Esophagus squamous epithelium (tissue), 4 donors: ENCODE results near the gene PAIP2.
A peak's percentile ranks its signal among the peaks of the same experiment; 100 is the strongest.

Experiments
- POLR2A ChIP-seq, 4 donors: fragments of 450-650 bp; IDR thresholded peaks; one replicate each; pipeline ENCODE4 v1.6.1; 2017; ENCODE audit warnings: antibody characterized with exemption in 4 of 4, mild to moderate bottlenecking in 4 of 4, moderate library complexity in 3 of 4
- TF ChIP-seq, protein P1 (sequence below), 6 experiments: fragments of 450-650 bp in 4 of 6; fragments of 200-600 bp in 2 of 6; sonication (generic) in 2 of 6; IDR thresholded peaks; one replicate each; pipeline ENCODE4 v1.5.1; 2016 to 2019; ENCODE audit warnings: antibody characterized with exemption in 6 of 6, mild to moderate bottlenecking in 4 of 6, moderate library complexity in 4 of 6

DNA sequence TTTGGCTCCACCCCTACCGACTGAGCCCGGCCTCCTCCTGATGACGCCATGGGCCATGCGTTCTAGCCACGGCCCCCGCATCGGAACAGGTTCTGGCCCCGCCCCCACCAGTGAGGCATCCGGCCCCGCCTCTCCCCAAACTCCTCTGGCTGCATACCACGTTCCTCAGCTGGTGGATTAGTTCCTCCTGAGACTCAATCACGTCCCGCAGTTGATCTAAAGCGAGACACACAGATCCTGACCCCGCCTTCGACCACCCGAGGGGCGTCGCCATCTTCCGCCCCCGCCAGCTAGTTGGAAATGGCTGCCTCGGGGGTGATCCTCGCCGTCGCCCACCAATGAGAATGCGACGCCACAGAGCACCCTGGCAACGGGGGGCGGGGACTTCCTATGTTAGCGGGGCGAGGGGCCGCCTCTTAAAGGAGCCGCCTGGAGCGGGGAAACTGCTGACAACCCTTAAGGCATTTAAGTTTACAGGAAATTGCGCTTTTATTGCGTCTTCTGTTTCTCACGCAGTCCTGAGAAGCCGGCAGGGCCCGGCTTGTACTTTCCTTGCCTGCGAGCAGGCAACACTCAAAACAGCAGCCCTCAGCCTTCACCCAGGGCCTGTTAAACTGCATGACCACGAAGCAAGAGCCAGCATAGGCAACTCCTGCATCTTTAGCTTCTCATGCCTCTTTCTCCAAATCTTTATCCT is 62.3 kb downstream of the PAIP2 start, which contains the start of gene SPATA24:
- TF ChIP-seq, protein P1, sequence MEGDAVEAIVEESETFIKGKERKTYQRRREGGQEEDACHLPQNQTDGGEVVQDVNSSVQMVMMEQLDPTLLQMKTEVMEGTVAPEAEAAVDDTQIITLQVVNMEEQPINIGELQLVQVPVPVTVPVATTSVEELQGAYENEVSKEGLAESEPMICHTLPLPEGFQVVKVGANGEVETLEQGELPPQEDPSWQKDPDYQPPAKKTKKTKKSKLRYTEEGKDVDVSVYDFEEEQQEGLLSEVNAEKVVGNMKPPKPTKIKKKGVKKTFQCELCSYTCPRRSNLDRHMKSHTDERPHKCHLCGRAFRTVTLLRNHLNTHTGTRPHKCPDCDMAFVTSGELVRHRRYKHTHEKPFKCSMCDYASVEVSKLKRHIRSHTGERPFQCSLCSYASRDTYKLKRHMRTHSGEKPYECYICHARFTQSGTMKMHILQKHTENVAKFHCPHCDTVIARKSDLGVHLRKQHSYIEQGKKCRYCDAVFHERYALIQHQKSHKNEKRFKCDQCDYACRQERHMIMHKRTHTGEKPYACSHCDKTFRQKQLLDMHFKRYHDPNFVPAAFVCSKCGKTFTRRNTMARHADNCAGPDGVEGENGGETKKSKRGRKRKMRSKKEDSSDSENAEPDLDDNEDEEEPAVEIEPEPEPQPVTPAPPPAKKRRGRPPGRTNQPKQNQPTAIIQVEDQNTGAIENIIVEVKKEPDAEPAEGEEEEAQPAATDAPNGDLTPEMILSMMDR (IDR thresholded peaks at IDR 0.05) = no peak
- TF ChIP-seq POLR2A (IDR thresholded peaks at IDR 0.05) = peak in 2 of 4 donors; percentile 25 to 34
